Fibroblast of lung (primary cell): ENCODE measurements around the gene NANOS3. TPM values are rescaled to one million over a fixed set of nuclear protein-coding genes. Genes with fewer than 3 reads are reported as not detected.

Experiments
- DNase-seq, 2 donors: peaks; one replicate each; pipeline versions ENCODE4 v3.0.0 to v3.0.0-alpha.2; 2010; ENCODE audit warnings: low read depth in 2 of 2
- H2AFZ ChIP-seq: 2 replicates; pipeline ENCODE4 v1.5.1; 2012; ENCODE audit warnings: low read length, control low read depth, inconsistent platforms
- H3K27ac ChIP-seq: 2 replicates; pipeline ENCODE4 v1.5.1; 2011; ENCODE audit warnings: low read length, control low read depth; ENCODE audit not compliant: insufficient read depth
- H3K27me3 ChIP-seq: 2 replicates; pipeline ENCODE4 v1.5.1; 2011; ENCODE audit warnings: mild to moderate bottlenecking, low read length; ENCODE audit not compliant: control insufficient read depth, insufficient read depth
- H3K36me3 ChIP-seq: 2 replicates; pipeline ENCODE4 v1.5.1; 2011; ENCODE audit warnings: low read length; ENCODE audit not compliant: control insufficient read depth, insufficient read depth
- H3K4me1 ChIP-seq: 2 replicates; pipeline ENCODE4 v1.5.1; 2011; ENCODE audit warnings: low read length; ENCODE audit not compliant: control insufficient read depth, insufficient read depth; ENCODE audit errors: extremely low read depth
- H3K4me2 ChIP-seq: 2 replicates; pipeline ENCODE4 v1.5.1; 2011; ENCODE audit warnings: low read length, control low read depth; ENCODE audit not compliant: insufficient read depth; ENCODE audit errors: extremely low read depth
- H3K4me3 ChIP-seq, 4 experiments: fragments of 200-600 bp in 1 of 4; sonication (generic) in 1 of 4; replicated peaks in 1 of 4; 2 replicates each; pipeline ENCODE4 v1.5.1; 2011 to 2016; ENCODE audit warnings: low read length in 4 of 4, low read depth in 3 of 4, mild to moderate bottlenecking in 3 of 4, control low read depth in 2 of 4, inconsistent platforms in 1 of 4, mixed read lengths in 1 of 4; ENCODE audit not compliant: insufficient read depth in 1 of 4; ENCODE audit errors: control extremely low read depth in 1 of 4
- H3K79me2 ChIP-seq: 2 replicates; pipeline ENCODE4 v1.5.1; 2012; ENCODE audit warnings: mild to moderate bottlenecking, low read length, inconsistent platforms; ENCODE audit not compliant: control insufficient read depth, insufficient read depth
- H3K9ac ChIP-seq: 2 replicates; pipeline ENCODE4 v1.5.1; 2011; ENCODE audit warnings: mild to moderate bottlenecking, low read length, control low read depth; ENCODE audit not compliant: insufficient read depth
- H3K9me3 ChIP-seq: 2 replicates; pipeline ENCODE4 v1.5.1; 2012; ENCODE audit warnings: low read depth, low read length; ENCODE audit not compliant: control insufficient read depth, insufficient read depth
- H4K20me1 ChIP-seq: 2 replicates; pipeline ENCODE4 v1.5.1; 2011; ENCODE audit warnings: low read length; ENCODE audit not compliant: control insufficient read depth, insufficient read depth; ENCODE audit errors: extremely low read depth
- CTCF ChIP-seq, 2 donors: IDR thresholded peaks in 1 of 2; conservative IDR thresholded peaks in 1 of 2; 1 replicate in 1 of 2; 2 replicates in 1 of 2; pipeline ENCODE4 v1.5.1; 2011 to 2012; ENCODE audit warnings: low read length in 2 of 2, control low read depth in 1 of 2, inconsistent platforms in 1 of 2, low read depth in 1 of 2, mild to moderate bottlenecking in 1 of 2
- EZH2 ChIP-seq: IDR thresholded peaks from 2 replicates; pipeline ENCODE4 v1.5.1; 2012; ENCODE audit warnings: low read length, control low read depth, mild to moderate bottlenecking; ENCODE audit errors: missing control alignments
- polyA plus RNA-seq, 2 donors: library from polyadenylated mRNA; depleted of rRNA in 1 of 2; stranded (reverse) in 1 of 2; unstranded in 1 of 2; fragments of >200 nt; gene quantifications; 2 replicates each; pipeline ENCODE4 v1.2.1, GENCODE V29; 2011 to 2012; ENCODE audit warnings: missing spikeins in 1 of 2
- total RNA-seq: library from RNA; depleted of rRNA; stranded (reverse); fragments of >200 nt; gene quantifications from 2 replicates; pipeline ENCODE4 v1.2.1, GENCODE V29; 2014

NANOS3 gene
- total and polyA plus RNA-seq, 2 donors (not counting 1 experiment from before 2014, with no cell fraction given), result not detected

DNA sequence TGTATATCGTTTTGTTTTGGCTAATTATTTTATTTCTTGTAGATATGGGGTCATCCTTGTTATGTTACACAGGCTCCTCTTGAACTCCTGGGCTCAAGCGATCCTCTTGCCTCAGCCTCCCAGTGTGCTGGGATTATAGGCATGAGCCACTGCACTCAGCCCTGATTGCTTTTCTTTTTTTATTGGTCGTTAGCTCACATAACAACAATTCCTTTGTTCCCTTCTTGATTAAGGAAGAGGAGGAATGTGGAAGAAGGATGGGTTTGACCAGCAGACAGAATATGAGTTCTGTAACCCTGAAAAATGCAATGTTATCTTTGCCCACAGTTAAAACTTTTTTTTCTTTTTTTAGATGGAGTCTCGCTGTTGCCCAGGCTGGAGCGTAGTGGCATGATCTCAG is 17.6 kb downstream of the NANOS3 start:
- Histone ChIP-seq H3K36me3 (no peaks in the 10 kb centered on the region), H3K27me3 (no peaks in the 10 kb centered on the region), H3K9ac (no peak overlapping the region), H3K4me2 (no peak overlapping the region), H3K9me3 (no peaks in the 10 kb centered on the region), H3K4me1 (no peaks in the 10 kb centered on the region), H2AFZ (no peak overlapping the region), H3K4me3 (no peak overlapping the region), H3K27ac (no peak overlapping the region), H4K20me1 (no peaks in the 10 kb centered on the region), H3K79me2 (no peaks in the 10 kb centered on the region)
- DNase-seq, result no peak
- no peak for TF ChIP-seq CTCF (conservative IDR thresholded peaks at IDR 0.05 in 1 of 2, IDR thresholded peaks at IDR 0.05 in 1 of 2; ENCODE audit: low read depth in 1 of 2, low read length in 2 of 2)
- no peak for TF ChIP-seq EZH2

- Histone ChIP-seq H3K4me3 (no peak overlapping the region), H4K20me1 (no peaks in the 10 kb centered on the region), H3K27me3 (no peaks in the 10 kb centered on the region), H3K36me3 (no peaks in the 10 kb centered on the region), H3K79me2 (no peaks in the 10 kb centered on the region), H3K9ac (no peak overlapping the region), H2AFZ (no peak overlapping the region), H3K27ac (no peak overlapping the region), H3K4me2 (no peak overlapping the region), H3K9me3 (no peaks in the 10 kb centered on the region), H3K4me1 (no peaks in the 10 kb centered on the region)
- no peak for DNase-seq
- TF ChIP-seq CTCF (conservative IDR thresholded peaks at IDR 0.05 in 1 of 2, IDR thresholded peaks at IDR 0.05 in 1 of 2; ENCODE audit: low read depth in 1 of 2, low read length in 2 of 2), result no peak
- no peak for TF ChIP-seq EZH2
Observed at GRCh38 chr19:13896227-13896626, 19.3 kb downstream of the NANOS3 start.

DNA sequence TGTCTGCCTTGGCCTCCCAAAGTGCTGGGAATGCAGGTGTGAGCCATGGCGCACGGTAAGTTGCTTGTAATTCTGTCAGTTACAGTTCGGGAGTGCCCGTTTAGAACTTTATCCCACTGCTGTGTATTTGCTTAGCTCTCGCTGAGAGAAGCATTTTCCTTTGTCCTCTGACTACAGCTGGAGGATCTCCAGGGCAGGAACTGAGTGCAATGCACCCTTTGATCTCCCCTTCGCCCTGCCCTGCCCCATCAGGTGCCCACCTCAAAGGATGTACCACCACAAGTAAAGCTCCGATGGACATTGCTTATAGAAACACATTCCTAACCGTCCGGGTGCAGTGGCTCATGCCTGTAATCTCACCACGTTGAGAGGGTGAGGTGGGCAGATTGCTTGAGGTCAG is 22.5 kb downstream of the NANOS3 start:
- TF ChIP-seq EZH2 (no peak), CTCF (conservative IDR thresholded peaks at IDR 0.05 in 1 of 2, IDR thresholded peaks at IDR 0.05 in 1 of 2; ENCODE audit: low read depth in 1 of 2, low read length in 2 of 2) (no peak)
- no peak overlapping the region for H2AFZ ChIP-seq
- no peaks in the 10 kb centered on the region for H3K9me3 ChIP-seq
- no peak overlapping the region for H3K9ac ChIP-seq
- H4K20me1 ChIP-seq, result no peaks in the 10 kb centered on the region
- no peaks in the 10 kb centered on the region for H3K27me3 ChIP-seq
- H3K36me3 ChIP-seq, result no peaks in the 10 kb centered on the region
- no peaks in the 10 kb centered on the region for H3K4me1 ChIP-seq
- no peaks in the 10 kb centered on the region for H3K79me2 ChIP-seq
- H3K4me3 ChIP-seq, result no peak overlapping the region
- no peak for DNase-seq
- H3K27ac ChIP-seq, result no peak overlapping the region
- H3K4me2 ChIP-seq, result no peak overlapping the region
